ENCODE measurements around the gene MICU2. TPM values are rescaled to one million over a fixed set of nuclear protein-coding genes. Genes with fewer than 3 reads are reported as not detected.

Gene MICU2
- total RNA-seq, 2 experiments from 2014 or later, result 37.5 to 51.3 TPM

GRCh38 chr13:21446656-21447055, 157.3 kb downstream of the MICU2 start:
- ChIA-PET POLR2A (no interaction called here), CTCF (ENCODE audit: unreplicated experiment) (no interaction called here)
- Histone ChIP-seq H3K36me3 (ENCODE audit: insufficient read depth, low read length) (peaks cover 25% of the 10 kb centered on the region), H2AFZ (ENCODE audit: low read length) (no peak overlapping the region), H3K27ac (ENCODE audit: low read depth, low read length, poor library complexity, severe bottlenecking) (no peak overlapping the region), H3K79me2 (ENCODE audit: insufficient read depth, low read depth, low read length) (peaks cover 78% of the 10 kb centered on the region), H4K20me1 (ENCODE audit: insufficient read depth, low read length) (no peaks in the 10 kb centered on the region), H3K4me1 (ENCODE audit: insufficient read depth, low read length, poor library complexity, severe bottlenecking) (no peaks in the 10 kb centered on the region), H3K9me3 (ENCODE audit: low read length) (peaks cover 6% of the 10 kb centered on the region; the same call in 1 of the 2 replicates), H3K4me2 (ENCODE audit: low read length) (no peak overlapping the region), H3K9me2 (ENCODE audit: insufficient read depth, low read length) (no peaks in the 10 kb centered on the region), H3K4me3 (ENCODE audit: low read depth, low read length, poor library complexity, severe bottlenecking) (no peak overlapping the region)
- DNase-seq (ENCODE audit: low spot score), result no peak
- intact Hi-C loops (cut with micrococcal nuclease; ENCODE audit: unreplicated experiment), result no loop called here
- TF ChIP-seq CTCF (conservative IDR thresholded peaks at IDR 0.05; ENCODE audit: low read length) (no peak), EZH2phosphoT487 (IDR thresholded peaks at IDR 0.05; ENCODE audit: borderline replicate concordance, low read depth, low read length) (no peak)
- BruUV-seq (replicated peaks), result no TSS peak

GRCh38 chr13:21445759-21446158, 158.2 kb downstream of the MICU2 start:
- intact Hi-C loops (cut with micrococcal nuclease; ENCODE audit: unreplicated experiment), result no loop called here
- Histone ChIP-seq H3K27ac (ENCODE audit: low read depth, low read length, poor library complexity, severe bottlenecking) (no peak overlapping the region), H3K4me2 (ENCODE audit: low read length) (no peak overlapping the region), H4K20me1 (ENCODE audit: insufficient read depth, low read length) (no peaks in the 10 kb centered on the region), H2AFZ (ENCODE audit: low read length) (no peak overlapping the region), H3K36me3 (ENCODE audit: insufficient read depth, low read length) (peaks cover 21% of the 10 kb centered on the region), H3K4me3 (ENCODE audit: low read depth, low read length, poor library complexity, severe bottlenecking) (no peak overlapping the region), H3K79me2 (ENCODE audit: insufficient read depth, low read depth, low read length) (peaks cover 76% of the 10 kb centered on the region), H3K9me3 (ENCODE audit: low read length) (peaks cover 6% of the 10 kb centered on the region; the same call in 1 of the 2 replicates), H3K9me2 (ENCODE audit: insufficient read depth, low read length) (no peaks in the 10 kb centered on the region), H3K4me1 (ENCODE audit: insufficient read depth, low read length, poor library complexity, severe bottlenecking) (no peaks in the 10 kb centered on the region)
- POLR2A ChIA-PET, result no interaction called here
- CTCF ChIA-PET (ENCODE audit: unreplicated experiment), result no interaction called here
- no TSS peak for BruUV-seq (replicated peaks)
- TF ChIP-seq EZH2phosphoT487 (IDR thresholded peaks at IDR 0.05; ENCODE audit: borderline replicate concordance, low read depth, low read length) (no peak), CTCF (conservative IDR thresholded peaks at IDR 0.05; ENCODE audit: low read length) (no peak)
- DNase-seq (ENCODE audit: low spot score), result no peak

- H3K36me3 ChIP-seq (ENCODE audit: insufficient read depth, low read length), result peaks cover 15% of the 10 kb centered on the region
- no peaks in the 10 kb centered on the region for H3K4me1 ChIP-seq (ENCODE audit: insufficient read depth, low read length, poor library complexity, severe bottlenecking)
- H3K27ac ChIP-seq (ENCODE audit: low read depth, low read length, poor library complexity, severe bottlenecking), result no peak overlapping the region
- no peaks in the 10 kb centered on the region for H3K9me2 ChIP-seq (ENCODE audit: insufficient read depth, low read length)
- H2AFZ ChIP-seq (ENCODE audit: low read length), result no peak overlapping the region
- TF ChIP-seq EZH2phosphoT487 (IDR thresholded peaks at IDR 0.05; ENCODE audit: borderline replicate concordance, low read depth, low read length), result no peak
- no peak for TF ChIP-seq CTCF (conservative IDR thresholded peaks at IDR 0.05; ENCODE audit: low read length)
- BruUV-seq (replicated peaks), result no TSS peak
- no peaks in the 10 kb centered on the region for H4K20me1 ChIP-seq (ENCODE audit: insufficient read depth, low read length)
- no peak for DNase-seq (ENCODE audit: low spot score)
- ChIA-PET CTCF (ENCODE audit: unreplicated experiment) (no interaction called here), POLR2A (no interaction called here)
- H3K4me3 ChIP-seq (ENCODE audit: low read depth, low read length, poor library complexity, severe bottlenecking), result no peak overlapping the region
- intact Hi-C loops (cut with micrococcal nuclease; ENCODE audit: unreplicated experiment), result no loop called here
- H3K79me2 ChIP-seq (ENCODE audit: insufficient read depth, low read depth, low read length), result peaks cover 82% of the 10 kb centered on the region
- H3K9me3 ChIP-seq (ENCODE audit: low read length), result 0 out of 2 replicates have a peak, but pooled peaks cover 6% of the 10 kb centered on the region
- H3K4me2 ChIP-seq (ENCODE audit: low read length), result no peak overlapping the region
Observed at GRCh38 chr13:21443171-21443570, 160.8 kb downstream of the MICU2 start.

Small RNA genes within 50 kb of the gene (small RNA-seq; reads per million reads assigned to genes)
- gene RNU6-59P, result not detected

Other genes starting within 250 kb of the MICU2 start
- gene ZDHHC20, start 144.9 kb downstream of the MICU2 start, total RNA-seq (2014; rRNA removed; shearing (Covaris generic)), result 37.1 and 39.6 TPM in 2 replicates
- 54.4 and 60.1 TPM in 2 replicates for gene ZDHHC20, start 144.9 kb downstream of the MICU2 start, total RNA-seq (2022)
- gene FGF9, start 66.9 kb upstream of the MICU2 start, total RNA-seq (2014; rRNA removed; shearing (Covaris generic)), result 2.2 and 4.7 TPM in 2 replicates
- 11.4 and 14.4 TPM in 2 replicates for gene FGF9, start 66.9 kb upstream of the MICU2 start, total RNA-seq (2022)

All from OCI-LY7 (cell line).